Non-pigmented ciliary epithelial cell (primary cell): ENCODE results near the gene BMPR1B.
"Not testable (repeated sequence)": the region's sequence is repeated elsewhere in the genome, so short reads cannot be mapped to it uniquely, and the experiment has no call there.

Source experiments
- DNase-seq: peaks from one replicate; pipeline ENCODE4 v3.0.0-alpha.2; 2010; ENCODE audit warnings: low read depth

The BMPR1B gene

GRCh38 chr4:94833394-94833793 is 75.6 kb downstream of the BMPR1B start:
- DNase-seq: no peak

GRCh38 chr4:94834501-94834900 is 76.7 kb downstream of the BMPR1B start:
- no peak for DNase-seq

GRCh38 chr4:94841166-94841863 is 83.6 kb downstream of the BMPR1B start:
- not testable (repeated sequence) for DNase-seq

GRCh38 chr4:94841864-94842221 is 84.1 kb downstream of the BMPR1B start:
- no peak for DNase-seq

GRCh38 chr4:94843216-94843615 is 85.5 kb downstream of the BMPR1B start:
- no peak for DNase-seq

- no peak for DNase-seq
Observed at GRCh38 chr4:94848326-94848725, 90.6 kb downstream of the BMPR1B start.

- no peak for DNase-seq
Observed at GRCh38 chr4:94849901-94850300, 92.1 kb downstream of the BMPR1B start.

- DNase-seq: no peak
Observed at GRCh38 chr4:94852616-94853015, 94.9 kb downstream of the BMPR1B start.

- DNase-seq: no peak
Observed at GRCh38 chr4:94856030-94856429, 98.3 kb downstream of the BMPR1B start.

- no peak for DNase-seq
Observed at GRCh38 chr4:94870146-94870545, 112.4 kb downstream of the BMPR1B start.

- DNase-seq: no peak
Observed at GRCh38 chr4:94871644-94872305, 114.0 kb downstream of the BMPR1B start.

- DNase-seq: no peak
Observed at GRCh38 chr4:94877973-94878372, 120.2 kb downstream of the BMPR1B start.

GRCh38 chr4:94880956-94881355 is 123.2 kb downstream of the BMPR1B start:
- peak; percentile 36 for DNase-seq

GRCh38 chr4:94882756-94883155 is 125.0 kb downstream of the BMPR1B start:
- no peak for DNase-seq

- DNase-seq: no peak
Observed at GRCh38 chr4:94887027-94887426, 129.3 kb downstream of the BMPR1B start.

GRCh38 chr4:94889523-94889922 is 131.8 kb downstream of the BMPR1B start:
- no peak for DNase-seq

- peak; percentile 48 for DNase-seq
Observed at GRCh38 chr4:94889946-94890345, 132.2 kb downstream of the BMPR1B start.

- DNase-seq: no peak
Observed at GRCh38 chr4:94890579-94890978, 132.8 kb downstream of the BMPR1B start.

GRCh38 chr4:94892051-94892450 is 134.3 kb downstream of the BMPR1B start:
- no peak for DNase-seq

- no peak for DNase-seq
Observed at GRCh38 chr4:94895081-94895480, 137.3 kb downstream of the BMPR1B start.

- DNase-seq: no peak
Observed at GRCh38 chr4:94897023-94897422, 139.3 kb downstream of the BMPR1B start.

- no peak for DNase-seq
Observed at GRCh38 chr4:94905511-94905910, 147.8 kb downstream of the BMPR1B start.

GRCh38 chr4:94909645-94910044 is 151.9 kb downstream of the BMPR1B start:
- DNase-seq: no peak

- no peak for DNase-seq
Observed at GRCh38 chr4:94911106-94911505, 153.4 kb downstream of the BMPR1B start.
